HepG2 (cell line): ENCODE data around the gene MPST. TPM values are rescaled to one million over a fixed set of nuclear protein-coding genes. Genes with fewer than 3 reads are reported as not detected.

ENCODE experiments used
- AGO2 ChIP-seq: fragments of 200-400 bp; formaldehyde crosslinking; optimal IDR thresholded peaks from 2 replicates; pipeline ENCODE3; 2017; ENCODE audit warnings: mild to moderate bottlenecking, low read depth, low read length, moderate library complexity
- ARHGAP35 ChIP-seq: sonication (generic); formaldehyde crosslinking; IDR thresholded peaks from 2 replicates; pipeline ENCODE4 v1.9.0; 2022; ENCODE audit warnings: mild to moderate bottlenecking, inconsistent platforms, moderate library complexity, missing genetic modification reagents, borderline replicate concordance
- ARID3A ChIP-seq: IDR thresholded peaks from 2 replicates; pipeline ENCODE4 v1.6.1; 2012; ENCODE audit warnings: low read depth, low read length, improper control_type of control experiment
- DPF2 ChIP-seq: sonication (generic); formaldehyde crosslinking; IDR thresholded peaks from 2 replicates; pipeline ENCODE4 v1.4.0; 2020; ENCODE audit warnings: mild to moderate bottlenecking, low read depth, missing genetic modification reagents, borderline replicate concordance
- ELF3 ChIP-seq: IDR thresholded peaks from 2 replicates; pipeline ENCODE4 v1.6.1; 2016; ENCODE audit warnings: missing genetic modification reagents, missing compliant biosample characterization
- FOSL2 ChIP-seq: sonication (generic); formaldehyde crosslinking; IDR thresholded peaks from 2 replicates; pipeline ENCODE4 v1.4.0; 2020; ENCODE audit warnings: missing genetic modification reagents
- HNF4A ChIP-seq: sonication (generic); formaldehyde crosslinking; IDR thresholded peaks from 2 replicates; pipeline ENCODE4 v1.4.0; 2020; ENCODE audit warnings: missing genetic modification reagents
- MED13 ChIP-seq: sonication (generic); formaldehyde crosslinking; IDR thresholded peaks from 2 replicates; pipeline ENCODE4 v1.5.0; 2020; ENCODE audit warnings: missing genetic modification reagents
- PCBP1 ChIP-seq: fragments of 200-400 bp; formaldehyde crosslinking; IDR thresholded peaks from 2 replicates; pipeline ENCODE4 v1.6.1; 2017; ENCODE audit warnings: mild to moderate bottlenecking, low read depth, low read length, borderline replicate concordance
- POLR2G ChIP-seq: fragments of 200-400 bp; formaldehyde crosslinking; IDR thresholded peaks from 2 replicates; pipeline ENCODE4 v1.6.1; 2018; ENCODE audit warnings: mild to moderate bottlenecking, low read depth, low read length, moderate library complexity
- RBFOX2 ChIP-seq: fragments of 200-400 bp; formaldehyde crosslinking; IDR thresholded peaks from 2 replicates; pipeline ENCODE4 v1.6.1; 2017; ENCODE audit warnings: low read depth, mild to moderate bottlenecking, low read length
- RELA ChIP-seq: sonication (generic); formaldehyde crosslinking; IDR thresholded peaks from 2 replicates; pipeline ENCODE4 v1.4.0; 2020; ENCODE audit warnings: missing genetic modification reagents
- SIN3A ChIP-seq: IDR thresholded peaks from 2 replicates; pipeline ENCODE4 v1.6.1; 2011; ENCODE audit warnings: low read depth, mild to moderate bottlenecking, control low read depth, low read length, borderline replicate concordance
- TRIM24 ChIP-seq: sonication (generic); formaldehyde crosslinking; IDR thresholded peaks from 2 replicates; pipeline ENCODE4 v1.8.0; 2022; ENCODE audit warnings: mild to moderate bottlenecking, missing genetic modification reagents
- ZNF20 ChIP-seq: sonication (generic); formaldehyde crosslinking; IDR thresholded peaks from 2 replicates; pipeline ENCODE4 v1.4.0; 2020; ENCODE audit warnings: mild to moderate bottlenecking, moderate library complexity, missing genetic modification reagents
- ZNF232 ChIP-seq: sonication (generic); formaldehyde crosslinking; IDR thresholded peaks from 2 replicates; pipeline ENCODE4 v1.4.0; 2020; ENCODE audit warnings: missing genetic modification reagents, borderline replicate concordance
- ZNF329 ChIP-seq: sonication (generic); formaldehyde crosslinking; IDR thresholded peaks from 2 replicates; pipeline ENCODE4 v1.9.0; 2021; ENCODE audit warnings: low read depth, mild to moderate bottlenecking, missing genetic modification reagents
- ZNF367 ChIP-seq: sonication (generic); formaldehyde crosslinking; IDR thresholded peaks from 2 replicates; pipeline ENCODE4 v1.4.0; 2020; ENCODE audit warnings: missing genetic modification reagents, borderline replicate concordance
- ZNF501 ChIP-seq: sonication (generic); formaldehyde crosslinking; IDR thresholded peaks from 2 replicates; pipeline ENCODE4 v1.5.1; 2020; ENCODE audit warnings: mild to moderate bottlenecking, moderate library complexity, missing genetic modification reagents
- ZNF577 ChIP-seq: sonication (generic); formaldehyde crosslinking; IDR thresholded peaks from 2 replicates; pipeline ENCODE4 v1.4.0; 2020; ENCODE audit warnings: mild to moderate bottlenecking, low read depth, missing genetic modification reagents, borderline replicate concordance
- ZNF788 ChIP-seq: sonication (generic); formaldehyde crosslinking; IDR thresholded peaks from 2 replicates; pipeline ENCODE4 v1.5.0; 2020; ENCODE audit warnings: mild to moderate bottlenecking, missing genetic modification reagents, borderline replicate concordance
- ZNF841 ChIP-seq: sonication (generic); formaldehyde crosslinking; IDR thresholded peaks from 2 replicates; pipeline ENCODE4 v1.8.1; 2023; ENCODE audit warnings: missing genetic modification reagents, borderline replicate concordance
- polyA plus RNA-seq, 8 experiments: library from polyadenylated mRNA; depleted of rRNA in 3 of 8; stranded (reverse) in 7 of 8; unstranded in 1 of 8; fragments of >200 nt; fragmentation: Illumina TruSeq in 4 of 8; extraction: Trizol in 4 of 8; gene quantifications; 2 replicates each; pipeline versions ENCODE4 v1.2.1 to v1.2.3, GENCODE V29; 2011 to 2016; ENCODE audit warnings: low read depth in 4 of 8, missing spikeins in 1 of 8, mixed read lengths in 1 of 8; ENCODE audit not compliant: insufficient read depth in 1 of 8
- total RNA-seq, 5 experiments: library from RNA; depleted of rRNA; stranded (reverse); fragments of >200 nt; fragmentation: Illumina TruSeq; extraction: Trizol; gene quantifications; 2 replicates each; pipeline ENCODE4 v1.2.3, GENCODE V29; 2016; ENCODE audit warnings: low read depth in 1 of 5
- TF ChIP-seq, protein P1 (sequence below): sonication (generic); formaldehyde crosslinking; IDR thresholded peaks from 2 replicates; pipeline ENCODE4 v1.5.1; 2020; ENCODE audit warnings: mild to moderate bottlenecking, missing genetic modification reagents, moderate library complexity
- TF ChIP-seq, protein P2 (sequence below): sonication (generic); formaldehyde crosslinking; IDR thresholded peaks from 2 replicates; pipeline ENCODE4 v1.8.0; 2022; ENCODE audit warnings: mild to moderate bottlenecking, missing genetic modification reagents, moderate library complexity
- TF ChIP-seq, protein P3 (sequence below): sonication (generic); formaldehyde crosslinking; IDR thresholded peaks from 2 replicates; pipeline ENCODE4 v1.4.0; 2020; ENCODE audit warnings: mild to moderate bottlenecking, missing genetic modification reagents

Gene MPST
- total and polyA plus RNA-seq, 2 of the 13 experiments (the other 11 are each of a cell fraction or from before 2014, with no cell fraction given) = 133 to 141 TPM

GRCh38 chr22:37028692-37029674 lies 9.4 kb downstream of the MPST start (continued):
- TF ChIP-seq, protein P1, sequence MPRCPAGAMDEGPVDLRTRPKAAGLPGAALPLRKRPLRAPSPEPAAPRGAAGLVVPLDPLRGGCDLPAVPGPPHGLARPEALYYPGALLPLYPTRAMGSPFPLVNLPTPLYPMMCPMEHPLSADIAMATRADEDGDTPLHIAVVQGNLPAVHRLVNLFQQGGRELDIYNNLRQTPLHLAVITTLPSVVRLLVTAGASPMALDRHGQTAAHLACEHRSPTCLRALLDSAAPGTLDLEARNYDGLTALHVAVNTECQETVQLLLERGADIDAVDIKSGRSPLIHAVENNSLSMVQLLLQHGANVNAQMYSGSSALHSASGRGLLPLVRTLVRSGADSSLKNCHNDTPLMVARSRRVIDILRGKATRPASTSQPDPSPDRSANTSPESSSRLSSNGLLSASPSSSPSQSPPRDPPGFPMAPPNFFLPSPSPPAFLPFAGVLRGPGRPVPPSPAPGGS = no peak
- TF ChIP-seq SIN3A (no peak), ARHGAP35 (CRISPR knock-in tag) (no peak), HNF4A (peak; percentile 55; the same call in 1 of the 2 replicates), ZNF841 (CRISPR knock-in tag) (no peak), DPF2 (CRISPR knock-in tag) (no peak), AGO2 (peak; percentile 84), ZNF577 (CRISPR knock-in tag) (no peak), ZNF20 (CRISPR knock-in tag) (no peak), RBFOX2 (peak; percentile 64), ZNF329 (CRISPR knock-in tag) (no peak), POLR2G (peak; percentile 18; the same call in 1 of the 2 replicates), TRIM24 (CRISPR knock-in tag) (no peak), MED13 (CRISPR knock-in tag) (no peak), FOSL2 (CRISPR knock-in tag) (no peak), RELA (CRISPR knock-in tag) (no peak), ZNF501 (CRISPR knock-in tag) (no peak), PCBP1 (no peak), ELF3 (CRISPR knock-in tag) (no peak), ZNF788 (CRISPR knock-in tag) (no peak), ZNF367 (CRISPR knock-in tag) (no peak), ARID3A (no peak), ZNF232 (CRISPR knock-in tag) (no peak)
- TF ChIP-seq, protein P2, sequence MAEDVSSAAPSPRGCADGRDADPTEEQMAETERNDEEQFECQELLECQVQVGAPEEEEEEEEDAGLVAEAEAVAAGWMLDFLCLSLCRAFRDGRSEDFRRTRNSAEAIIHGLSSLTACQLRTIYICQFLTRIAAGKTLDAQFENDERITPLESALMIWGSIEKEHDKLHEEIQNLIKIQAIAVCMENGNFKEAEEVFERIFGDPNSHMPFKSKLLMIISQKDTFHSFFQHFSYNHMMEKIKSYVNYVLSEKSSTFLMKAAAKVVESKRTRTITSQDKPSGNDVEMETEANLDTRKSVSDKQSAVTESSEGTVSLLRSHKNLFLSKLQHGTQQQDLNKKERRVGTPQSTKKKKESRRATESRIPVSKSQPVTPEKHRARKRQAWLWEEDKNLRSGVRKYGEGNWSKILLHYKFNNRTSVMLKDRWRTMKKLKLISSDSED (CRISPR knock-in tag) = no peak
- TF ChIP-seq, protein P3, sequence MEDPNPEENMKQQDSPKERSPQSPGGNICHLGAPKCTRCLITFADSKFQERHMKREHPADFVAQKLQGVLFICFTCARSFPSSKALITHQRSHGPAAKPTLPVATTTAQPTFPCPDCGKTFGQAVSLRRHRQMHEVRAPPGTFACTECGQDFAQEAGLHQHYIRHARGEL = no peak
